T1000 (cell line): ENCODE measurements around the gene SHFL.

Experiments
- DNase-seq: peaks from one replicate; lab custom pipeline; 2025; ENCODE audit warnings: mixed read lengths; lab: John Stamatoyannopoulos, UW

Gene SHFL

DNA sequence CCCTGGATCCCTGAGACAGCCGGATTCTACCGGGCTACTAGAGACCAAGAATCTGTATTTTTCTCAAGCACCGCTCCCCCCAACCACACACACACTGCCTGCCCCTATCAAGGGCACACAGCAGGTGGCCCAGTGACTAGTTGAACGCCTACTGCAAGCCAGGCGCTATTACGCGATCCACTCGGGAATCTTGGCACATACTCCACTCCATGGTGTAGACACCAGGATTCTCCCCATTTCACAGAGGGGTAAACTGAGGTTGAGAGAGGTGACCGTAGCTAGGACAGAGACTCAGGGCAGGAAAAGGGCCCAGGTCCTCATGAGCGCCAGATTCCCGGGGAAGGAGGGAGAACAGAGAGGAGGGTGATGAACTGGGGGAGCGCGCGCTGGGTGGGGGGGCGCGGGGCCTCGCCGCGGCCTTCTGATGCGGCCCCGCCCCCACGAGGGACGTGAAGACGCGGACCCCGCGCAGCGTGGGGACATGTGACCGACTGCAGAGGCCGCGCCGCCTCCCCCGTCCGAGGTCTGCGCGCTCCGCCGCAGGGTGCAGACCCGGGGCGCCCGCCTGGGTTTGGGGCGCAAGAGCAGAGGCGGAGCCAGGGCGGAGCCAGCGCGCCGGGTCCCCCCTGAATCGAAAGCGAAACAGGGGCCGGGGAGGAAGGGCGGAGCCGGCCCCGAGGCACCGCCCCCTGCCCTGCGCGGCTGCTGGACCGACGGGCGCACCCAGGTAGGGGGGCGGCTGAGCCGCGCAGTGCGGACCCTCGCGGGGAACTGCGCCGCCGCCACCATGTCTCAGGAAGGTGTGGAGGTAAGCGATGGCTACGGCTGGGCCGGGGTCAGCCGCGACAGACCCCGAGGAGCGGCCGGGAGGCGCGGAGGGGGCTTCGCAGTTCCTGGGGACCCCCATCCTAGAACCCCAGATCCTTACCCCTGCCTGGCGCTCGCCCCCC lies at the start of gene SHFL:
Gene SHFL, plus strand, starts transcription at position 677 of the 950 bp plus-strand sequence. Its CDS starts 111 bp downstream, at position 788.
- no peak for DNase-seq

DNA sequence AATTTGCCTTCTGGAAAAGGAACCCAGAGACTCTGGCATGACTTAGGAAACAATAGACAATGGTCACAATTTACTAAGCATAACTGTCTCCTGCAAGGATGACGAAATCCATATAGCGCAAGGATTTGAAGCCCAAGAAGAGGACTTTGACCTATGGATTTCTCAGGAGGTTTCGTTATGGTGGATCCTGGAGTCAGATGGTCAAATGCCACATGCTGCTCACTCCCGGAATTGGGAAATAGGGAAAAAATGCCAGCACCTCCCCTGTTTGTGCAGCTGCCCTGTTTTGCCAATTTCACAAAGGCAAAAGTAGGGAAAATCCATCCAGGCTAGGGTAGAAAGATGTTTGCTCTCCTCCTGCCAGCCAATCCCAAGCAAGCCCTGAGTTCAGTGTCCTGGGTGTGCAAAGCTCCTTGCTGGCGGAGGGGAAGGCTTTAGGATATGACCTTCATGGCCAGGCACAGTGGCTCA lies 49.5 kb upstream of the SHFL start:
- no peak for DNase-seq

DNA sequence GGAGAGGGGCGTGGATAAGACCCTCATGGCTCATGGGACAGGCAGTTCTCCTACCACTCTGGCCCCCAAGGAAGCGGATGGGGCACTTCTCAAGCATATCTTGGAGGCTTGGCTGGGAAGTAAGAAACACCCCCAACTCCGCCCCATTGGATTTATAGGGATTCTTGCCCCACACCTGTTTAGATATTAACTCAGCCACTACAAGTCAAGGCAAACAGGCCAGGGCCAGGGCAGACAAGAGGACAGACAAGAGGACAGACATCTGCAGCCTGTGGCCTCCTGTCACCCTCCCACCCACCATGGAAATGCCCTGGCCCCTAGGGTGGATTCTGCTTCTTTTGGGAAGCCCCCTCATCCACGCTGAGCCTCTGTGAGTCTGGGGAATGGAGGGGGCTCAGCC lies 48.8 kb upstream of the SHFL start:
- DNase-seq = no peak

DNA sequence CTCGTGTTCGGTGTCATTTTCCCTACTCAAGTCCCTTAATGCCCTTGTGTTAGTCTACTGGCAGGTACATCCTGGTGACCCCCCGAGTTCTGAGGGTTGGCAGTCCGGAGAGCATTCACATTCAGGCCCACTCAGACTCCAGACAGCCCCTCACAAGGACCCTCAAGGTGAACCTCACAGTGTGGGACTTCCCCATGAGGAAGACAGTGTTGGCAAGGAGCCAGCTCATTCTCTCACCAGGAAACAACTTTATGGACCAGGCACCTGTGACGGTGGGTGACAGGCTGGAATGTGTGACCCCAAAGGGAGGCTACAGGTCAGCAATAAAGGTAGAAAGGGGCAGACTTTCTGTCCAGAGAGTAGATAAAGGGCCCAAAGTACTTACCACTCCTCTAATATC lies 48.3 kb upstream of the SHFL start:
- no peak for DNase-seq

DNA sequence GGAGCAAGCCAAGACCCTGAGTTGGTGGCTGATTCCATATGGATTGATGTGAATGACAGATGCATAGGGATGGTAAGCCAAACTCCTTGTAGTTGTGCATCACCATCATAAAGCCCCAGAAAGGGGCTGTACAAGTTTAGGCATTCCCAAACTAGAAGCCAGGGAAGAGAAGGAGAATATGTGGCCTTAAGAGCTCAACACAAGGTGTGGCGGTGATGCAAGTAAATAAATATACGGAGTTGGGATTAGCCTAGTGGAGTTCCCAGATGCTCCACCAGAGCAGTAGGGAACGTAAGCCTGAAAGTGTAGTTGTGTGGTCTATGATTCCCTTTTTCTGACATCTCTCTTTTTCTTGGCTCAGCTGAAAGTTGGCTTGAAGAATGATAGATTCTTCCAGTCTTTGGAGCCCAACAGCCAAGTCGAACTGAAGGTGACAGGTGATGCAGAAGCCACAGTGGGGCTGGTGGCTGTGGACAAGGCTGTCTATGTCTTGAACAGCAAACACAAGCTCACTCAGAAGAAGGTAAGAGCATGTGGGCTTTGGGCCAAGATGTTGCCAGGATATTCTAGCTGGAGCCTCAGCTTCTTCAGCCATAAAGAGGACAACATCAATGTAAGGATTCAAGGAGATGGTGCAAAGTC lies 42.7 kb upstream of the SHFL start:
- DNase-seq = peak; percentile 27

DNA sequence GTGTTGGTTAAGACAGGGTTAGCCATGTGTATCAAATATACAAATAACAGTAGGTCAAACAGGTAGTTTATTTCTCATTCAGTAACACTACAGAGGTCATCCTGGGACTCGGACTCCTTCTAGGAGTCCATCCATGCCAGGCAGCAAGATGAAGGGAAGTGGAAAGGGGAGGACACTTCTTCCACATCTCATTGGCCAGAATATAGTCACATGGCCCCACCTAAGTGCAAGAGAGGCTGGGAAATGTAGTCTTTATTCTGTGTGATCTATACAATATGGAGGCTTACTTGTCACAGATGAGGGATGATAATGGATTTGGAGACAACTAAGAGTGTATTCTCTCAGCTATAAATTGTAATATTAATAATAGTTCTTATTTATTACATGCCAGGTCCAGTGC lies 41.7 kb upstream of the SHFL start:
- DNase-seq = no peak

DNA sequence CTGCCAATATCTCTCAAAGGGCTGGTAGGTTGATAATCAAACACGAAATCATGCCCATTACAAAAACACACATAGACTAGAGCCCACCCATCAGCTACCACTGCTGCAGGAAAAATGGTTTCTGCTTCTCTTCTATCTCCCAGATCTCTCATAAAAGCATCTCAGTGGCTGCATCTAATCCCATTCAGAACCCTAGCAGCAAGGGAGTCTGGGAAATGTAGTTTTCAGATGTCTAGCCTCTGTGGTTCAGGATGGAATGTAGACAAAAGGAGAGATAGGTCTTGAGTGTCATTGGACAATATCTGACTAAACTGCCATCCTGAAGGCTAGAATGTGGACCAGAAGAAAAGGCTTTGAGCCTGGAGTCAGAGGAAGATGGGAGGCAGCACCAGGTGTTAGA lies 40.7 kb upstream of the SHFL start:
- no peak for DNase-seq

DNA sequence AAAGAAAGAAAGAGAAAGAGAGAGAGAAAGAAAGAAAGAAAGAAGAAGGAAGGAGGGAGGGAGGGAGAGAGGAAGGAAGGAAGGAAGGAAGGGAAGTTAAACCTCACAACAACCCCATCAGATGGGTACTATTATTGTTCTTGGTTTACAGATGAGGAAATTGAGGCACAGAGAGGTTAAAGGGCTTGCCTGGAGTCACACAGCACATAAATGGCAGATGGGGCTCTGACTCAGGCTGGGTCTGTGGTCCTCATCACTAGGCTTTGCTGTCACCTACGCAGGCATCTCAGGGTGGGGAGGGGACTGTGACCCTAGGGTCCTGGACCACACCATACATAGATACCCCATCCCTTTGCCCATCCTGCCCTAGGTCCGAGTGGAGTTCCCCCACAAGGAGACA lies 36.5 kb upstream of the SHFL start:
- no peak for DNase-seq

DNA sequence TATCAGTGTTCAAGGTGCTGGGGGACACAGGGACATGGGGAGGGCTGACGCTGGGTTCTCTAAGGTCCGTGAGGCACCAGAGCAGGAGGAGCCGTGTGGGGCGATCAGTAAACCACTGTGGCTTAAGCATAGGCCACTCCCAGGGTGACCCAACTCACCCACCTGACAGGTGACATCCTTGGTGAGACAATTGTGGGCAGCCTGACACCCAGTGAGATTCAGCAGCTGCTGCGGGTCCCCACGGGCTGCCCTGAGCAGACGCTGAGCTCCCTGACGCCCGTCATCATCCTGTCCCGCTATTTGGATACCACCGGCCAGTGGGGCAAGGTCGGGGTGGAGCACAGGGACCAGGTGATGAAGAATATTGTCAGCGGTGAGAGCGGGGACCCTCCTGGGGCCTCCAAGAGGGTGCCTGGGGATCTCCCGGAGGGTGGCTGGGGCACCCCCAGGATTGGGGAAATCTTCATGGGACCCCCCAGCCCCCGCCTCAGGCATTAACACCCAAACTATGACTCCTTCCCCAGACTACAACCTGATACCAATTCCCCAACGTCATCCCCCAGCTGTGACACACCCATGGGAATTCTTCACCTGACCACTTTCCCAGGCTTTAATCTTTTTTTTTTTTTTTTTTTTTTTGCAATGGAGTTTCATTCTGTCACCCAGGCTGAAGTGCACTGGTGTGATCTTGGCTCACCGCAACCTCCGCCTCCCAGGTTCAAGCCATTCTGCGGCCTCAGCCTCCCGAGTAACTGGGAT lies 33.3 kb upstream of the SHFL start:
- DNase-seq = no peak

DNA sequence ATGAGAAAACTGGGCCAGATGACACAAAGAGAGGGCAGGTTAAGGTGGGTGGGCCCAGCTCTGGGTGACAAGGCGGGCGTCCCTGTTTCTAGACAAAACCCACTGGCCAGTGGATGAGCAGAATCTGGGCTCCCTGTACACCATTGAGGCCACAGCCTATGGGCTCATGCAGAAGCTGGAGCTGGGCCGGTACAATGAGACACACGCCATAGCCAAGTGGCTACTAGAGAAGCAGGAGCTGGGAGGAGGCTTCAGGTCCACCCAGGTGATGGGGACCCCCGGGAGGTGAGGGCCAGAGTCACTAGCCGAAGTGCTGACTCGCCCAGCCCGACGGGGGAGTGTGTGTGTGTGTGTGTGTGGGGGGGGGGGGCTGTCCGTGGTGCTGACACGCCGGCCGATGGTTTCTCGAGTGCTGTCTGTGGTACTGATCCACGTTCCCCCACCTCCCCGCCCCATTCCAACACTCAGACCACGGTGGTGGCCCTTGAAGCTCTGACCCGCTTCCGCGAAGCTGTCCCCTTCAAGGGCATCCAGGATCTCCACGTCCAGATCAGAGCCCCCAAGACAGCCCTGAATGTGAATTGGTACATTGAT lies 24.3 kb upstream of the SHFL start:
- no peak for DNase-seq

DNA sequence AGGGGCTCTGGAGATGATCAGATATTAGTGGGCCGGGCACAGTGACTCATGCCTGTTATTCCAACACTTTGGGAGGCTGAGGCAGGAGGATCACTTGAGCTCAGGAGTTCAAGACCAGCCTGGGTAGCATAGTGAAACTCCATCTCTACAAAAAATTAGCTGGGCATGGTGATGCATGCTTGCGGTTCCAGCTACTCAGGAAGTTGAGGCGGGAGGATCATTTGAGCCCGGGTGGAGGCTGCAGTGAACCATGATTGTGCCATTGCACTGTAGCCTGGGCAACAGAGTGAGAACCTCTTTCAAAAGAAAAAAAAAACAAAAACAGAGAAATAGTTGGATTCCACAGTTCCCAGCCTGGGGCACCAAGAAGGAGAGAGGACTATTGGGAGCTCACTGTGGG lies 17.9 kb upstream of the SHFL start:
- no peak for DNase-seq

DNA sequence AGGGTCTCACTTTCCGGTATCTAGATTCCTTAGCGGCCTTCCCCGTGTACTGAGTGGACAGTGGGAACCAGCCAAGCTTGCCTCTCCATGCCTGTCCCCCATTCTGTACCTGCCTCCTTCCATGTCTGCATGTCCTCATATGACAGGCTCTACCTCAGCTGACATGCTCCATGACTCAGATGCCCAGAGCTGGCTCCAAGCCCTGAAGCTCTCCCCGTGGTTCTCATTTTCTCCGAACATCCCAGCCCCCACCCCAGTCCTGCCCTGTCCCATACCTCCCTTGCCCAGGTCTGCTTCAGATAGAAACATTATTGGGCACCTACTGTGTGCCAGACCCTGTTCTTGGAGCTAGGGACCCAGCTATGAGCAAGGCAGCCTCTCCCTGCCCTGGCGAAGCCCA lies 17.1 kb upstream of the SHFL start:
- no peak for DNase-seq

DNA sequence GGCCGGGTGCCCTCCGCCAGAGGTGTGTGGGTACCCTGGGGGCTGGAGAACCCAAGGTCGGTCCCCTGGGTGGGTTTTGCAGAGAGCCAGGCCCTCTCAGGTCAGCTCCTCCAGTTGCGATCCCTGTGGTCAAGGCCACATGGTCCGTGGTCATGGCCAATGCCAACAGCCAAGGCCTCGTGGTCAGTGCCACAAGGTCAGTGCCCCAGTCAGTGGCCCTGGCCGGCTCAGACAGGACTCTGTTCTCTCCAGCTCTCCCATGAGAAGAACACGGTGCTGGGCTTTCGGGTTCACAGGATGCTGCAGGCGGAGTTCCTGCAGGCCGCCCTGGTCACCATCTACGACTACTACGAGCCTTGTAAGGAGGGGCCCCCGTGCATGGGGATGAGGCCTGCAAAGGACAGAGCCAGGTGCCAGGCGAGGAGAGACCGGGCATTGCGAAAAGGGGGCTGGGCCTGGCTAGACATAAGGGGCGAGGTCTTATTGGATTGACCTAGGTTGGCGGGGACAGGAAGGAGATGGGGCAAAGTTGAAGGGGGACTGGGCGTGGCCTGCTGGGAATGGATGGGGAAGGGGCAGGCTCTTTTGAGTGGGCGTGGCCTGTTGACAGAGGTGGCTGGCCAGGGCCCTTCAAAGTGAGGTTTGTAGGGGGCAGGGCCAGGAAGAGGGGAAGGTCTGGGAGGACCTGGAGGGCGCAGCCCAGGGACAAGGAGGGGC lies 15.2 kb upstream of the SHFL start:
- no peak for DNase-seq

DNA sequence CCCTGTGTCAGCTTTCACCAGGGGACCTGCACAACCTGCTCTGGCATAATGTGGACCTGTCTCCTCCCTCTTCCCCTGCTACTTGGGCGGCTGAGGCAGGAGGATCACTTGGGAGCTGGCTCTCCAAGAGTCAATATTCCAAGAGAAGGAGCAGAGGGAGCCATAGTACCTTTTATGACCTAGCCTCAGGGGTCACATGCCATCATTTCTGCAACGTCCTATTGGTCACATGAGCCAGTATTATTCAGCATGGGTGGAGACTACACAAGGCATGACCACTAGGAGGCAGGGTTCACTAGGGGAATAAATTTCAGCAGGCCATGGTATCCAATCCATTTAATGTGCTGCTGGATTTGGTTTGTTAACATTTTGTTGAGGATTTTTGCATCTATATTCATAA lies 12.0 kb upstream of the SHFL start:
- no peak for DNase-seq

DNA sequence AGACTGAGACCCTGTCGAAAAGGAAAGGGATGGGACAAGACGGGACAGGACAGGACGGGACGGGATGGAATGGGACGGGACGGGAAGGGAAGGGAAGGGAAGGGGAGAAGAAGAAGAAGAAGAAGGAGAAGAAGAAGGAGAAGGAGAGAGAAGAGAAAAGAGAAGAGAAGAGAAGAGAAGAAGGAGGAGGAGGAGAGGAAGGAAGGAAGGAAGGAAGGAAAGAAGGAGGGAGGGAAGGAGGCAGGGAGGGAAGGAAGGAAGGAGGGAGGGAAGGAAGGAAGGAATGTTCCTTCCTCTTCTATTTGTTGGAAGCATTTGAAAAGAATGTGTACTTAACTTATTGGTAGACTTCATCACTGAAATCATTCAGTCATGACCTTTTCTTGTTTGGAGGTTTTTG lies 9.6 kb upstream of the SHFL start:
- no peak for DNase-seq

DNA sequence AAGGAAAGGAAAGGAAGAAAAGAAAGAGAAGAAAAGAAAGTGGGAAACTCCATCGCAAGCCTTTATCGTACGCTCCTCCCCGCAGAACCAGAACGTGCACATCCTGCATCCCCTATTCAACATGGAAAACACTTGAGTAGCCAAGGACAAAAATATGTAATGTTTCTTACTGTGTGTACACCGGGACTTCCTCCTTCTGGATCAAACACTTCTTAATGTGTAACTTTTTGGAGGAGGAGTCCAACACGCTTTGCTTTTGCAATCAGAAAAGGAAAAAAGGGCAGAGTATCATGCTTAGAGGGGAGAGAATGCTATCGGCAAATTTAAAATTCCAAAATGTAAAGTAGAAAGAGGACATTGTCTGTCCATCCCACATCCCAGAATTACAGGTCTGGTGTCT lies 7.8 kb upstream of the SHFL start:
- DNase-seq = no peak

DNA sequence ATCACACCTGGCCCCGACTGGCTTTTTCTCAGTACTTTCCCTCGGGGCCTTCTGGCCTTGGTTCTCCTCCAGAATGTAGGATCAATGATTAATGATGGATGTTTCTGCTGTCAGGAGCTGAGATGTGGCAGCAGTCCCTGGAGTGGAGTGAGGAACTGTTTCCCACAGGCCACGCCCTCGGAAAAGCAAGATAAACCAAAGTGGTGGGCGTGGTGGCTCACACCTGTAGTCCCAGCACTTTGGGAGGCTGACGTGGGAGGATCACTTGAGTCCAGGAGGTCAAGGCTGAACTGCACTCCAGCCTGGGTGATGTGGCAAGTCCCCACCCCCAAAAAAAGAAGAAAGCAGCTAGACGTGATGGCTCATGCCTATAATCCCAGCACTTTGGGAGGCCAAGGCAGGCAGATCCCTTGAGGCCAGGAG lies 7.1 kb upstream of the SHFL start:
- DNase-seq = no peak

DNA sequence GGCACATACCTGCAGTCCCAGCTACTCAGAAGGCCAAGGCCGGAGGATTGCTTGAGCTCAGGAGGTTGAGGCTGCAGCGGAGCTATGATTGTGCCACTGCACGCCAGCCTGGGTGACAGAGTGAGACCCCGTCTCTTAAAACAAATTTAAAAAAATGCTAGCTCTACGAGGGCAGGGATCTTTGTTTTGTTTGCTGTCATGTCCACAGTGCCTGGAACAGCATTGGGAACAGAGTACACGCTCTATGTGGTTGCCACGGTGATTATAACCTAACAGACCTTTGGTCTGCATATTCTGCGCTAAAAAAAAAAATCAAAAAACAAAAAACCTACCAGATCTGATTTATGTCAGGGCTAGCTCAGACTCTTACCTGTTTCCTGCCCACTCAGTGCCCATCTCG lies 2.2 kb upstream of the SHFL start:
- DNase-seq = no peak

DNA sequence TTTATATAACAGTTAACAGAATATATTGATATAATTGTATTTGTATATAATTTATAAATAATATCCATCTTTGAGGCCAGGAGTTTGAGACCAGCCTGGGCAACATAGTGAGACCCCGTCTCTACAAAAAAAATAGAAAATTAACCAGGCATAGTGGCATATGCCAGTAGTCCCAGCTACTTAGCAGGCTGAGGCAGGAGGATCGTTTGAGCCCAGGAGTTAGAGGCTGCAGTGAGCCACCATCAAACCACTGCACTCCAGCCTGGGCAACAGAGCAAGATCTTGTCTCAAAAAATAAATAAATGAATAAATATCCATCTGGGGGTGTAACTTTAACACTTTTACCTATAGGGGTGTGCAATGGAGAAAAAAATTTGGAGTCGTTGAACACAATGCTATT lies 1.3 kb upstream of the SHFL start:
- no peak for DNase-seq

DNA sequence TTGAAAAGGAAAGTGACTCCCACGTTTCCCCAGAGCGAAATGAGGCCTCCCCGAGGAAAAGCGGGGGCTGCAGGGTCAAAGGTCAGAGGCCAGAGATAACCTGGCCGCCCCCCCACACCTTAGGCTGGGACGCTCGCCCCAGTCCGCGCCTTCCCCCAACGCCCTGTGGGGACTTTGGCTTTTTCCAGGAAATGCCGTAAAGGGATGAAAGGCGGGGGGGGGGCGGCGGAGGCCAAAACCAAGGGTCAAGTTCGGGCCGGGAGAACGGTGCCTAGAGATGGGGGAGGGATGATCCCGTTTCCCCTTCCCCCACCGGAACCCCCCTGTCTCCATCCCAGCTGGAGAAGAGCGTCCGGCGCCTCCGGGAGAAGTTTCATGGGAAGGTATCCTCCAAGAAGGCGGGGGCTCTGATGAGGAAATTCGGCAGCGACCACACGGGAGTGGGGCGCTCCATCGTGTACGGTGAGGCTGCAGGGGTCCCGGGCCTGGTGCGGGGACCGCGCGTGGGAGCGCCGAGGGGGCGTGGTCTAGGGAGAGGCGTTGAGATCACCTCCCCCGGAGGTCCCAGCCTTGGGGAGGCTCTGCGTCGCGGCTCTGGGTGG lies 575 bp downstream of the SHFL start:
- DNase-seq = no peak
